HUES64 (cell line): ENCODE measurements around the gene FAM204A.

Experiments
- H3K27ac ChIP-seq: 2 replicates; pipeline ENCODE4 v1.7.0; 2013; ENCODE audit warnings: low read depth, low read length, inconsistent platforms
- H3K27me3 ChIP-seq: 2 replicates; pipeline ENCODE4 v1.6.1; 2013; ENCODE audit warnings: mild to moderate bottlenecking, low read length; ENCODE audit not compliant: insufficient read depth
- H3K36me3 ChIP-seq: 2 replicates; pipeline ENCODE4 v1.6.1; 2013; ENCODE audit warnings: mild to moderate bottlenecking, low read length; ENCODE audit not compliant: insufficient read depth
- H3K4me1 ChIP-seq: 2 replicates; pipeline ENCODE4 v1.6.1; 2013; ENCODE audit warnings: mild to moderate bottlenecking, low read length, moderate library complexity; ENCODE audit not compliant: insufficient read depth
- H3K4me3 ChIP-seq: 2 replicates; pipeline ENCODE4 v1.5.1; 2013; ENCODE audit warnings: mild to moderate bottlenecking, low read length, moderate library complexity
- H3K9ac ChIP-seq: 2 replicates; pipeline ENCODE4 v1.6.1; 2013; ENCODE audit warnings: mild to moderate bottlenecking, low read depth, low read length
- H3K9me3 ChIP-seq: 2 replicates; pipeline ENCODE4 v1.6.1; 2013; ENCODE audit warnings: low read depth, low read length; ENCODE audit not compliant: insufficient read depth
- WGBS: fragments of 150-250, 120-280 bp; methylation state at CpG from one replicate; pipeline ENCODE4 v1.1.7; 2013; ENCODE audit warnings: missing lambda C conversion rate; 5-methylcytosine and 5-hydroxymethylcytosine counted together

FAM204A gene

DNA sequence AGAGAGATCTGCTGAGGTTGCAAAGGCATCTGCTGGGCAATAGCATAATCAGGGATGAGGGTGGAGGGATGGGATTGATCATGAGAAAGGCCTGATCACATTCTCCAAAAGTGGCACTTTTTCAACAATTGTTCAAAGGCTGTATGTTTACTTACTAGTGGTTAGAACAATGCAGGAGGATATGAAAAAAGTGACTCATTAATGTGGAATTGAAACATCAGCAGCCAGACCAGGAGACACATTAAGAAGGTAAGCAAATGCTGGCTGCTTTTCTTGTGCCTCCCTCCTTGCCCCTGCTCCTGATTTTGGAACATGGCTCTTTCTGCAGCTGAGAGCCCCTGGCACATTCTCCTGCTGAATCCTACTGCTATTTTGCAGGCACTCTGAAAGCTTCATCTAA lies 63.5 kb downstream of the FAM204A start:
- Histone ChIP-seq H3K4me3 (no peak overlapping the region), H3K9me3 (peaks cover 13% of the 10 kb centered on the region; the same call in 1 of the 2 replicates), H3K36me3 (no peaks in the 10 kb centered on the region), H3K4me1 (no peaks in the 10 kb centered on the region), H3K9ac (no peak overlapping the region), H3K27ac (no peak overlapping the region), H3K27me3 (no peaks in the 10 kb centered on the region)

GRCh38 chr10:118277871-118278270 lies 64.3 kb downstream of the FAM204A start:
- WGBS = 98% methylated on average over 2 of the region's 2 CpGs
- Histone ChIP-seq H3K36me3 (no peaks in the 10 kb centered on the region), H3K27me3 (no peaks in the 10 kb centered on the region), H3K9me3 (peaks cover 13% of the 10 kb centered on the region; the same call in 1 of the 2 replicates), H3K4me1 (peaks cover 3% of the 10 kb centered on the region; the same call in 1 of the 2 replicates), H3K4me3 (no peak overlapping the region), H3K27ac (no peak overlapping the region), H3K9ac (no peak overlapping the region)

- Histone ChIP-seq H3K4me3 (no peak overlapping the region), H3K9ac (no peak overlapping the region), H3K27ac (no peak overlapping the region), H3K36me3 (no peaks in the 10 kb centered on the region), H3K9me3 (peaks cover 13% of the 10 kb centered on the region; the same call in 1 of the 2 replicates), H3K27me3 (no peaks in the 10 kb centered on the region; the same call in 1 of the 2 replicates), H3K4me1 (peaks cover 14% of the 10 kb centered on the region)
- 95% methylated on average over 2 of the region's 2 CpGs for WGBS
Measured at GRCh38 chr10:118276727-118277126, 65.4 kb downstream of the FAM204A start.

DNA sequence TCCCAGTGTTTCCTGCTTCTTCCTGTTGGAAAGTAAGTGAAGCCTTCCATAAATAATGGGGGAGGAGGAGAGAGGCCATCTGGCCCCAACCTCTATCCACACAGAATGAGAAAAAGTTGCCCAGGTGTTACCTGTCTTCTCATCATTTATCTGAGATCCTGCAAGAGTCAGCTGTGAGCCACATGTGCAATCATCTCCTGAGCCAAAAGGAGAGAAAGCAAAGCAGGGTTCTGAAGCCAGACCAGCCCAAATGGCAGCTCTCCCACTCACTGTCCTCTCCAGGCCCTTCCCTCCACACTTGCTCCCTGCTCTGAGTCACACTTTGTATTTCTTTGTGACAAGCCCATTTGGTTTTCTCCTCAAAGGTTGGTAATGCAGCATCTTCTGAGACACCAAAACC lies 65.9 kb downstream of the FAM204A start:
- H3K4me1 ChIP-seq = peaks cover 19% of the 10 kb centered on the region
- no peaks in the 10 kb centered on the region for H3K36me3 ChIP-seq
- H3K9me3 ChIP-seq = peaks cover 13% of the 10 kb centered on the region; the same call in 1 of the 2 replicates
- no peak overlapping the region for H3K27ac ChIP-seq
- H3K9ac ChIP-seq = no peak overlapping the region
- H3K27me3 ChIP-seq = peaks cover 5% of the 10 kb centered on the region
- no peak overlapping the region for H3K4me3 ChIP-seq

- no peak overlapping the region for H3K4me3 ChIP-seq
- peaks cover 29% of the 10 kb centered on the region for H3K27me3 ChIP-seq
- no peak overlapping the region for H3K9ac ChIP-seq
- H3K4me1 ChIP-seq = peaks cover 19% of the 10 kb centered on the region
- WGBS = 97% methylated on average over 1 of the region's 1 CpG
- H3K36me3 ChIP-seq = no peaks in the 10 kb centered on the region
- H3K9me3 ChIP-seq = peaks cover 11% of the 10 kb centered on the region; the same call in 1 of the 2 replicates
- H3K27ac ChIP-seq = no peak overlapping the region
Measured at GRCh38 chr10:118273662-118274061, 68.5 kb downstream of the FAM204A start.

DNA sequence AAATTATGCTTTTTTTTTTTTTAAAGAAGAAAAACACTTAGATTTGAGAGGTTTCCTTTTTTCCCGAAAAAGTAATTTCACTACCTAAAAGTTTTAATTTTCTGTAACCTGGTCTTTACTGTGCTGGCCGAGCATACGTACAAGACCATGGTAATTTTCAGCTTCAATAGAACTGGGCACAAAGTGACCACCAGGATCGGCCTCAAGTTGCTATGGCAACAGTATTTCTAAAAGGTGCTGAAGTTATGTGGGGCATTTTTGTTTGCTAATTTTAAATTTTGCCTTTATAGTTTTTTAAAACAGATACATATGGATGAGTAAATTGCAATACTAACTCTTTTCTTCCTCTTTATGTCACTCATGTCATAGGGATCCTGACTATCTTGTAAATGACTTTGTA lies 69.4 kb downstream of the FAM204A start:
- peak overlapping the region; percentile 53 for H3K4me3 ChIP-seq
- WGBS = 52% methylated on average over 4 of the region's 4 CpGs
- H3K36me3 ChIP-seq = no peaks in the 10 kb centered on the region
- H3K27me3 ChIP-seq = peaks cover 38% of the 10 kb centered on the region
- peak overlapping the region; percentile 40; the same call in 1 of the 2 replicates for H3K9ac ChIP-seq
- H3K4me1 ChIP-seq = peaks cover 19% of the 10 kb centered on the region
- peaks cover 7% of the 10 kb centered on the region; the same call in 1 of the 2 replicates for H3K9me3 ChIP-seq
- no peak overlapping the region for H3K27ac ChIP-seq

GRCh38 chr10:118272149-118272721 lies 69.9 kb downstream of the FAM204A start:
- 6% methylated on average over 15 of the region's 16 CpGs for WGBS
- H3K9ac ChIP-seq = peak overlapping the region; percentile 40
- H3K36me3 ChIP-seq = no peaks in the 10 kb centered on the region
- H3K4me3 ChIP-seq = peak overlapping the region; percentile 53
- H3K4me1 ChIP-seq = peaks cover 19% of the 10 kb centered on the region
- peak overlapping the region; percentile 52; the same call in 1 of the 2 replicates for H3K27ac ChIP-seq
- peaks cover 2% of the 10 kb centered on the region; the same call in 1 of the 2 replicates for H3K9me3 ChIP-seq
- H3K27me3 ChIP-seq = peaks cover 44% of the 10 kb centered on the region

- peak overlapping the region; percentile 40 for H3K9ac ChIP-seq
- H3K4me3 ChIP-seq = peak overlapping the region; percentile 53
- peaks cover 49% of the 10 kb centered on the region for H3K27me3 ChIP-seq
- no peaks in the 10 kb centered on the region for H3K36me3 ChIP-seq
- peak overlapping the region; percentile 52; the same call in 1 of the 2 replicates for H3K27ac ChIP-seq
- H3K4me1 ChIP-seq = peaks cover 23% of the 10 kb centered on the region
- 23% methylated on average over 5 of the region's 5 CpGs for WGBS
- no peaks in the 10 kb centered on the region for H3K9me3 ChIP-seq
Measured at GRCh38 chr10:118271671-118272070, 70.5 kb downstream of the FAM204A start.

DNA sequence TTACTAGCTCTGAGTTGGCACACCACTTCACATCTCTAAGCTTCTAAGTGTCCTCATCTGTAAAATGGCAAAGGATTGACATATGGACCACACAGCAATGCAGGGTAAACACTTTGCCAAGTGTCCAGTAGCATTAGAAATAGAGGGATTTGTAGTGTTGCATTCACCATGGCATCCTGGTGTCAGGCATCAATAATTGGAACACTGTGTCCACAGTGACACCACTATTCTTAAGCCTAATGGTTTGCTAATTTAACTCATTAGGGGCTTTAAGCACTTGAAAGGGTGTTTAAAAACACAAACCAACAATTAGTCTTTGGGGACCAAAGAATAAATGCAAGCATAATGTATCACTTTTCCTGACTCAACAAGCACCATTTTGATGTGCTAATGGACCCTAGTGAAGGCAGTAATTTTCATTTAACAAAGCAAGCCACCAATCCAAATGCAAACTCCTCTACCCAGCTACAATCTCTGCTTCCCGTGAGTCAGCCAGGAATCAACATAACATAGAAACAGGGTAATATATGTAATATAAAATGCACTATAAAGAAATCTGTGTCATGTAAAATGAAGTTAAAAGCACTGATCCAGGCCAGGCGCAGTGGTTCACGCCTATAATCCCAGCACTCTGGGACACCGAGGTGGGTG lies 75.9 kb downstream of the FAM204A start:
- H3K4me1 ChIP-seq = peaks cover 26% of the 10 kb centered on the region
- peaks cover 97% of the 10 kb centered on the region for H3K27me3 ChIP-seq
- H3K9ac ChIP-seq = no peak overlapping the region
- H3K9me3 ChIP-seq = no peaks in the 10 kb centered on the region
- H3K4me3 ChIP-seq = no peak overlapping the region
- no peaks in the 10 kb centered on the region for H3K36me3 ChIP-seq
- 17% methylated on average over 3 of the region's 4 CpGs for WGBS
- no peak overlapping the region for H3K27ac ChIP-seq

DNA sequence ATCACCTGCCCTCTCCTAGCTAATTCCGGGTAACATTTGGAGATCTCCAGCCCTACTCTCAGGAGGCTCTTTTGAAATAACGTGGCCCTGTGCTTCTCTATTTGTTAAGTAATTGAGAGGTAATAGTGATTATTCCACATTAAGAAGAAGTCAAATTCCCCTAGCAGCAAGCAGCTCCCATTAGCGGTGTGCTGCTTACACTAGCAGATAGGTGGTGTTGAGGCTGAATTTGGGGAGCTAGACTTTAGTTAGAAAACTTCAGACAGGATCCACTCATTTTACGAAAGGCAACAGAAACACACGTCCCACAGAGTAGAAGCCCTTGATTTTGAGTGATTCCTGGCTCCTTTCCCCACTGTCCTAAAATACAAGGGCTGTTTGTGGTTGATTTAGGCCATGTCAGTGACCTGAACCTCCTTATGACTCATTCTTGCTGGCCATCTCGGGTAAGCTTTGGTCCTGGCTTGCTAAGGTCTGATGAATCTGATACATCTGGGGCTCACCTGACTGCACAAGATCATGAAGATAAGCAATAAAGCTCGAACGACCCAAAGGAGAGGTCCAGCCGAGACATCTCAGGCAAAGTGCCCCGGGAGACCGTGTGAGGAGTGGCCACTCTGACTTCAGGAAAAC lies 77.2 kb downstream of the FAM204A start:
- H3K27me3 ChIP-seq = peaks cover 92% of the 10 kb centered on the region
- H3K9me3 ChIP-seq = no peaks in the 10 kb centered on the region
- H3K4me3 ChIP-seq = no peak overlapping the region
- 63% methylated on average over 10 of the region's 11 CpGs for WGBS
- no peak overlapping the region for H3K9ac ChIP-seq
- H3K36me3 ChIP-seq = no peaks in the 10 kb centered on the region
- H3K4me1 ChIP-seq = peaks cover 26% of the 10 kb centered on the region
- H3K27ac ChIP-seq = no peak overlapping the region

GRCh38 chr10:118264252-118264651 lies 77.9 kb downstream of the FAM204A start:
- no peak overlapping the region for H3K9ac ChIP-seq
- H3K36me3 ChIP-seq = no peaks in the 10 kb centered on the region
- no peak overlapping the region for H3K4me3 ChIP-seq
- H3K27me3 ChIP-seq = peaks cover 91% of the 10 kb centered on the region
- H3K27ac ChIP-seq = no peak overlapping the region
- H3K4me1 ChIP-seq = peaks cover 26% of the 10 kb centered on the region
- H3K9me3 ChIP-seq = no peaks in the 10 kb centered on the region
